GM19455 (cell line): Measurements from ENCODE around the gene LIN7A.

Experiments
- ATAC-seq: cut with Tn5 transposase; IDR thresholded peaks from one replicate; pipeline ENCODE4 v1.9.1; 2021; ENCODE audit not compliant: unreplicated experiment

LIN7A gene

GRCh38 chr12:80763874-80764273, 173.9 kb downstream of the LIN7A start:
- ATAC-seq: no peak

GRCh38 chr12:80761838-80762237, 175.9 kb downstream of the LIN7A start:
- no peak for ATAC-seq

GRCh38 chr12:80756875-80757274, 180.9 kb downstream of the LIN7A start:
- no peak for ATAC-seq

GRCh38 chr12:80754274-80754673, 183.5 kb downstream of the LIN7A start:
- ATAC-seq: no peak

- no peak for ATAC-seq
Observed at GRCh38 chr12:80752464-80752863, 185.3 kb downstream of the LIN7A start.

- ATAC-seq: no peak
Observed at GRCh38 chr12:80749456-80749855, 188.3 kb downstream of the LIN7A start.

- no peak for ATAC-seq
Observed at GRCh38 chr12:80747800-80748199, 189.9 kb downstream of the LIN7A start.

- ATAC-seq: no peak
Observed at GRCh38 chr12:80745851-80746505, 191.8 kb downstream of the LIN7A start.
